ENCODE results near the gene ZNF234.

DNA sequence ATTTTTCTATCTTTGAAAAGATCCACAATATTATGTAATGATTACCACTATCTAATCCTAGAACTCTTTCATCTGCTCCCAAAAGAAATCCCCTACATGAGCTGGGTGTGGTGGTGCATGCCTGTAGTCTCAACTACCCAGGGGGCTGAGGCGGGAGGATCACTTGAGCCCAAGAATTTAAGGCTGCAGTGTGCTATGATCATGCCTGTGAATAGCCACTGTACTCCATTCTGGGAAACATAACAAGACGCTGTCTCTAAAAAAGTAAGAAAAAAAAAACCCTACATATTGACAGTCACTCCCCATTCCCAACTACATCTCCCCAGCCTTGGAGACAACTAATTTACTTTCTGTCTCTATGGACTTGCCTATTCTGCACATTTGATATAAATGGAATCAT lies 22.4 kb downstream of the ZNF234 start:
- TF ChIP-seq BHLHE40 (IDR thresholded peaks at IDR 0.05; ENCODE audit: borderline replicate concordance) (no peak), ZNF384 (IDR thresholded peaks at IDR 0.05) (no peak), FOXA1 (IDR thresholded peaks at IDR 0.05) (no peak), TARDBP (IDR thresholded peaks at IDR 0.05) (no peak), FOXK2 (IDR thresholded peaks at IDR 0.05) (no peak)

All from HEK293T (cell line).